ENCODE data around the gene PLA2G2C. TPM values are rescaled to one million over a fixed set of nuclear protein-coding genes. Genes with fewer than 3 reads are reported as not detected.

The PLA2G2C gene
- total RNA-seq, 2 experiments from 2014 or later, result 0.29 to 0.59 TPM

DNA sequence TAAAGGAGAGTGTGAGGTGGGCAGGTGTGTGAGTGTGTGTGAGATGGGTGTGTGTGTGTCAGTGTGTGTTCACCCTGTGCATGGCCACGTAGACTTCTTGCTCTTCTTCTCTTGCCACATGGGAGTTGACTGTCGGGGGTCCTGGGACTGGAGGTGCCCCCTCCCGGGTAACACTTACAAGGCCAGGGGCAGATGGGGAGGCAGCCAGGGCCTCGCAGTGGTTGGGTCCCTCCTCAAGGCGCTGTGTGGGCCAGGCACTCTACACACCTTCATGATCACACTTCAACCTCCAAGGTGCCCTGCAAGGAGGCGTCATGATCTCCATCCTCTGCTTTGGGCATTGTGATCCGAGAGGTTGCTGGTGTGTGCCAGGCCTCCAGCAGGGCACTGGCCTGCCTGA lies 44.9 kb downstream of the PLA2G2C start:
- H3K36me3 Mint-ChIP-seq (ENCODE audit: low read depth), result no peaks in the 10 kb centered on the region
- H3K9me3 Mint-ChIP-seq, result no peaks in the 10 kb centered on the region
- intact Hi-C loops (cut with micrococcal nuclease), result no loop called here
- no peak overlapping the region for H3K4me3 Mint-ChIP-seq
- TF ChIP-seq CTCF (IDR thresholded peaks at IDR 0.05), result no peak
- ATAC-seq (no peak), DNase-seq (no peak)
- ChIA-PET POLR2A (no interaction called here), CTCF (no interaction called here)
- no peaks in the 10 kb centered on the region for H3K27me3 Mint-ChIP-seq
- no peak overlapping the region for H3K27ac Mint-ChIP-seq
- no peaks in the 10 kb centered on the region for H3K4me1 Mint-ChIP-seq (ENCODE audit: low read depth)

GRCh38 chr1:20141001-20141400 lies 45.3 kb downstream of the PLA2G2C start:
- intact Hi-C loops (cut with micrococcal nuclease), result no loop called here
- Mint-ChIP-seq H3K27me3 (peaks cover under 1% of the 10 kb centered on the region), H3K36me3 (ENCODE audit: low read depth) (no peaks in the 10 kb centered on the region), H3K27ac (no peak overlapping the region), H3K4me1 (ENCODE audit: low read depth) (no peaks in the 10 kb centered on the region), H3K4me3 (no peak overlapping the region), H3K9me3 (no peaks in the 10 kb centered on the region)
- CTCF ChIA-PET, result no interaction called here
- POLR2A ChIA-PET, result no interaction called here
- DNase-seq (no peak), ATAC-seq (no peak)
- TF ChIP-seq CTCF (IDR thresholded peaks at IDR 0.05), result no peak

- Mint-ChIP-seq H3K36me3 (ENCODE audit: low read depth) (no peaks in the 10 kb centered on the region), H3K27ac (no peak overlapping the region), H3K27me3 (peaks cover 3% of the 10 kb centered on the region), H3K9me3 (no peaks in the 10 kb centered on the region), H3K4me1 (ENCODE audit: low read depth) (no peaks in the 10 kb centered on the region), H3K4me3 (no peak overlapping the region)
- CTCF ChIA-PET, result no interaction called here
- ATAC-seq, result no peak
- intact Hi-C loops (cut with micrococcal nuclease), result no loop called here
- TF ChIP-seq CTCF (IDR thresholded peaks at IDR 0.05), result no peak
- no peak for DNase-seq
- POLR2A ChIA-PET, result no interaction called here
These were observed 46.3 kb downstream of the PLA2G2C start for GRCh38 chr1:20139776-20140612.

DNA sequence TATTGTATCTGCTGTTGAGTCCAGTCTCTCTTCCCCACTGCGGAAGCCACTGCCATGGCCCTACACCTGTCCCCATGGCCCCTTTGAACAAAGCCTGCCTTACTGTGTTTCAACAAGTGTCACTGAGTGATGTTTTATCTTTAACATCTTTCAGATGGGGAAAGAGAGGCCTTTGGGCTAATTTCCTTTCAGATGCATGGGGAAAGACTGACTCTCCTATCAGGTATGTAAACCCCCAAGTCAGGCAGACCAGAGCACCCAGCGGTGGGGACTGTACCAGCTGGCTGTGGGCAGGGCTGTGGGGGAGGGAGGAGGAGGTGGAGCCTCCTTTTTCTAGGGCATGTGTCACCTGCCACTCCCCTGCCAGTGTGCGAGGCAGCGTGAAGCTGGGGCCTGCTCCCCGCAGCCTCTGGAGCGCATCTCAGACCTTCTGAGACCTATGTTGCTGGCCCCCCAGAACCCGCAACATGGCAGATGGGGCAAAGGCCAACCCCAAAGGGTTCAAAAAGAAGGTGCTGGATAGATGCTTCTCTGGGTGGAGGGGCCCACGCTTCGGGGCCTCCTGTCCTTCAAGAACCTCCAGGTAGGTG lies 47.3 kb downstream of the PLA2G2C start, which contains the start of gene PLA2G2F:
TSS of gene PLA2G2F (plus strand) at position 363 of the 590 bp plus-strand sequence. CDS start at position 468, 105 bp downstream.
- ATAC-seq, result peak; percentile 51
- H3K4me3 Mint-ChIP-seq, result no peak within 1 kb of the TSS
- H3K9me3 Mint-ChIP-seq, result no peaks in the 10 kb centered on the region
- no peaks in the 10 kb centered on the region for H3K36me3 Mint-ChIP-seq (ENCODE audit: low read depth)
- ChIA-PET POLR2A (no interaction called here), CTCF (no interaction called here)
- TF ChIP-seq CTCF (IDR thresholded peaks at IDR 0.05), result no peak
- peaks cover 6% of the 10 kb centered on the region for H3K27me3 Mint-ChIP-seq
- no peaks in the 10 kb centered on the region for H3K4me1 Mint-ChIP-seq (ENCODE audit: low read depth)
- peak; percentile 33 for DNase-seq
- intact Hi-C loops (cut with micrococcal nuclease), result no loop called here
- H3K27ac Mint-ChIP-seq, result no peak within 1 kb of the TSS

DNA sequence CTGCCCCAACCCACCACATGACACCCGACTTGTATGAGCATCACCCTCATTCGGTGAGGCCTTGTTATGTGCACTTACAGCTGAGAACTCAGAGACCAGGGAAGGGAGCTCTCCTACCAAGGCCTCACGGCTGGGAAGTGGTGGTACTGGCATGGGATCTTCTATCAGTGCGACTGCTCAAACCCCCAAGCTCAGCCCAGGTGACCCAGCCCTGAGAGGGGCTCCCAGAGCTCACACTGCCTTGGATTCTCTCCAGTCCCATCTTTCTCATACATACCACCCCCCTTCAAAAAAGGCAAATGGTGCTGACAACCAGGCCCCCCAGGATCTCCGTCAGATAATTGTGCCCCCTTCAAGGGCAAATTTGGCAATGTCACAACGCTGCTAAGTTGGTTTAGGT lies 48.0 kb downstream of the PLA2G2C start:
- intact Hi-C loops (cut with micrococcal nuclease), result no loop called here
- Mint-ChIP-seq H3K27ac (no peak overlapping the region), H3K9me3 (no peaks in the 10 kb centered on the region), H3K4me3 (no peak overlapping the region), H3K27me3 (peaks cover 6% of the 10 kb centered on the region), H3K36me3 (ENCODE audit: low read depth) (no peaks in the 10 kb centered on the region), H3K4me1 (ENCODE audit: low read depth) (no peaks in the 10 kb centered on the region)
- TF ChIP-seq CTCF (IDR thresholded peaks at IDR 0.05), result no peak
- ChIA-PET CTCF (no interaction called here), POLR2A (interaction anchor here (0.6 kb wide), 1 partner anchor 89 kb away, joined by 3 read pairs; no protein-coding TSS in a partner anchor)
- ATAC-seq (no peak), DNase-seq (no peak)
